SHP77 treated with DMSO at 0.1 percent for 48 hours (cell line): ENCODE measurements around the gene MAP4K4.
"Not testable (repeated sequence)": the region's sequence is repeated elsewhere in the genome, so short reads cannot be mapped to it uniquely, and the experiment has no call there.

ENCODE experiments used
- DNase-seq: peaks from one replicate; lab custom pipeline; 2025; lab: John Stamatoyannopoulos, UW

The MAP4K4 gene

DNA sequence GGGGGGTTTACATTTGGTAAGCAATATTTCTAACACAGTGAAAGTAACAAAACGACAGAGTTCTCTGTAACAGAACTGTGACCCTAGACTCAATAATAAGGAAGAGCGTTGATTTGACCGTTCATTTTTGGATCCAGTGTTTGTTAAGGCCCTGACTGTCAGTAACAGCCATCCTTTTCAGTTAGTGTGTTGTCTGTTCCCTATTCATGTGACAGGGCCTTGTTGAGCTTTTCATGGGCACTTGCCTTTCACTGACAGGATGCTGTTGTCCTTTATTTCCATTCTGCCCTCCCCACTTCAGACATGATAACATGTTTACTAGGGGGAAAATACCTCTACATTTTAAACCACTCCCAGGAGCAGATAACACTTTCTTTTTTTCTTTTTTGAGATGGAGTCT, 45.8 kb downstream of the MAP4K4 start:
- no peak for DNase-seq

DNA sequence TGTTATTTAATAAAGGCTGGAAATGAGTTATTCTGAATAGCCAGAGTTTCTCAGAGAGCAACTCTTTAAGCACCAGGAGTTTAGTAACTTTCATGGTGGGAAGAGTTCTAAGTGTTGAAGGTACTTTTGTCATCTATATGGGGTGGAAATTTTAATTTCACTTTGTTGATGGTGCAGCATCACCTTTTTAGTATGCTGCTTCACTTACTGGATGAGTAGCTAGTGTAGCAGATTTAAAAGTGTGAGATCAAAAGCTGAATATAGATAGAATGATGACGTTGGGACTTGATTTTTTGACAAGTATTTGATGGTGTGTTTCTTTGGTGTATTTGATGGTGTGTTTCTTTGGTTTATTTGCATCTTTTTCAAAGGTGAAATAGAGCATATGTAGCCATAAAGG, 47.3 kb downstream of the MAP4K4 start:
- DNase-seq: no peak

DNA sequence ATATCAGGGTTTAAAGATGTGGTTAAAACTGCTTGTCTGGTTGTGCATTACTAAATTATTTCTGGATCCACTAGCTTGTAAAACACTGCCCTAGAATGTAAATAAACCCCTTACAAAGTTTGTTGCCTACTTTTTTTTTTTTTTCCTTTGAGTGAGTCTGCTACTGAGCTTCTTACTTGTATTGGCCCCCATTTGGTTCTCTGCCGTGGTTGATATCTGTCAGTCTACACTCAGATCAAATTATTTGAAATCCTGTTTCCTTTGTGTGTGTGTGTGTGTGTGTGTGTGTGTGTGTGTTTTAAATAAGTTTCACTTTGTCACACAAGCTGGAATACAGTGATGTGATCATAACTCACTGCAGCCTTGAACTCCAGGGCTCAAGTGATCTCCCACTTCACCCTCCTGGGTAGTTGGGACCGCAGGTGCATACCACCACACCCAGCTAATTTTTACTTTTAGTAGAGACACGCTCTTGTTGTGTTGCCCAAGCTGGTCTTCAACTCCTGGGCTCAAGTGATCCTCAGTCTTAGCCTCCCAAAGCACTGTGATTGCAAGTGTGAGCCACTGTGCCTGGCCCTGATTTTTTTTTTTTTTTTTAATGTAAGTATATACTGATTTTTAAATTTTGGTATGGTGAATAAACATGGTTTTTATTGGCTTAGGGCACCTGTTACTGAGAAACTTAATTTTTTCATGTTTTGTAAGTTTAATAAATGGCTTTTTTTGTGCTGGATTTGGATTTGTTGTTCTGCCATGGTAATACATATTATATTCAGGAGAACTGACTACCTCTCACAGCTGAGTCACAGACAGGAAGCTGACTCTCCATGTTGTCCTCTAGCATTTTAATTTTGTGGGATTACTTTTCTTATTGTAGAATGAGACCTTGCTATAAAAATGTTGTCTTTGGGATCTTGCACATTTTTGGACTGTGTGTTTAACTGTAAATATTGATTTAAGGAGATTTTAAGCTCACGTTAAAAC, 48.5 kb downstream of the MAP4K4 start:
- DNase-seq: no peak

DNA sequence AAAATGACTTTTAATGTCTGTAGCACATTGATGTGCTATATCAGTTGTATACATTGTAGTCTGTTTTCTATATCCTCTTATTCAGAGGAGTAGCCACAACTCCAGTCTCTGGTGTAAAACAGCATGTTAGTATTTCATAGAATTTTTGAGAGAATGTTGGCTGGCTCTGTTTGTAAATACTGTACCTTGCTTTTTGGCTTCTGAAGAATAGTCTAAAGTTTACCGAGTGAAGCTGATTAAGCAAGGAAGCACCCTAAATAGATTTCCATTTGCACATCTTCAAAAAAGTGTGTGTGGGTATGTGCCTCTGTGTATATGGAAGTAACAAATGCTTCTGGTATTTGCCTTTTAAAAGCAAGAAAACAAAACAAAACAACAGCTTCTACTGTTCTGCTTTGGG, 50.5 kb downstream of the MAP4K4 start:
- DNase-seq: no peak

DNA sequence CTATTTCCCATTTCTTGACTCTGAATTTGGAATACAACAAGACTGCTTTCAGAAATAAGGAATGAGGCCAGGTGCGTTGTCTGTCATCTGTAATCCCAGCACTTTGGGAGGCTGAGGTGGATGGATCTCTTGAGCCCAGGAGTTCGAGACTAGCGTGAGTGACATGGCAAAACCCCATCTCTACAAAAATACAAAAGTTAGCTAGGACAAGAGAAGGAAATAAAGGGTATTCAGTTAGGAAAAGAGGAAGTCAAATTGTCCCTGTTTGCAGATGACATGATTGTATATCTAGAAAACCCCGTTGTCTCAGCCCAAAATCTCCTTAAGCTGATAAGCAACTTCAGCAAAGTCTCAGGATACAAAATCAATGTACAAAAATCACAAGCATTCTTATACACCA, 51.0 kb downstream of the MAP4K4 start:
- DNase-seq: not testable (repeated sequence)

DNA sequence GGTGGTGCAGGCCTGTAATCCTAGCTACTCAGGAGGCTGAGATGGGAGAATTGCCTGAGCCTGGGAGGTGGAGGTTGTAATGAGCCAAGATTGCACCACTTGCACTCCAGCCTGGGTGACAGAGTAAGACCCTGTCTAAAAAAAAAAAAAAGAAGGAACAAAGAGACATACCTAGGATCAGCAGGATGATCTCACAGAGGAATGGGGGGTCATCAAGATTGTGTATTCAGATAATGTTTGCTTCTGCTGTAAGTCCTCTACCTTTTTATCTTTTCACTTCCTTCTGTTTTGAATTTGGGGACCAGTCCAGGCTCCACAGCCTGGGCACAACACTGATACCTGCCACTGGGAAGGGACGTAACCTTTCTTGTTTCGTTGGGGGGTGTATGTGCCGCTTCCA, 53.2 kb downstream of the MAP4K4 start:
- no peak for DNase-seq

DNA sequence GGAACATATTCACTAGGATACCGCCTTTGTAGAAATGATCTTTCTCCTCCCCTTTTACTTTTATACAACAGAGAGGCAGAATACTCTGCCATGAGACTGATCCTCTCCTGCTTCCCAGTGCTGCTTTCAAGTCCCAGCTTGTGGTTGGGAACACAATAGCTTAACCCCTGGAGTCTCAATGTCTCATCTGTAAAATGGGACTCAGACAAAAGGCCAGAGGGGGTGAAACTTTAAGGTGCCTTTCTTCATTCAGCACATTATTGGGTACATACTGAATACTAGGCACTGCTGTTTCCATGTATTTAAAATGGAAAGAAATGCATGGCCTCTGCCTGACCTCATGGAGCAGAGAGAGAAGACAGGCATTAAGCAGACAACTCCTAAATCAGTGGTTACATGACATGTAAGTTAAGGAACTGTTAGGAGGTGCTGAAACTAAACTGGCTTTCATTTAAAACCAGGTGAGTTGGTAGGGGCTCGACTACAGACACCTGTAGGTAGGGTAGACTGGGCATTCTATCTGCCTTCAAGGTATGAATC, 53.8 kb downstream of the MAP4K4 start:
- DNase-seq: no peak

DNA sequence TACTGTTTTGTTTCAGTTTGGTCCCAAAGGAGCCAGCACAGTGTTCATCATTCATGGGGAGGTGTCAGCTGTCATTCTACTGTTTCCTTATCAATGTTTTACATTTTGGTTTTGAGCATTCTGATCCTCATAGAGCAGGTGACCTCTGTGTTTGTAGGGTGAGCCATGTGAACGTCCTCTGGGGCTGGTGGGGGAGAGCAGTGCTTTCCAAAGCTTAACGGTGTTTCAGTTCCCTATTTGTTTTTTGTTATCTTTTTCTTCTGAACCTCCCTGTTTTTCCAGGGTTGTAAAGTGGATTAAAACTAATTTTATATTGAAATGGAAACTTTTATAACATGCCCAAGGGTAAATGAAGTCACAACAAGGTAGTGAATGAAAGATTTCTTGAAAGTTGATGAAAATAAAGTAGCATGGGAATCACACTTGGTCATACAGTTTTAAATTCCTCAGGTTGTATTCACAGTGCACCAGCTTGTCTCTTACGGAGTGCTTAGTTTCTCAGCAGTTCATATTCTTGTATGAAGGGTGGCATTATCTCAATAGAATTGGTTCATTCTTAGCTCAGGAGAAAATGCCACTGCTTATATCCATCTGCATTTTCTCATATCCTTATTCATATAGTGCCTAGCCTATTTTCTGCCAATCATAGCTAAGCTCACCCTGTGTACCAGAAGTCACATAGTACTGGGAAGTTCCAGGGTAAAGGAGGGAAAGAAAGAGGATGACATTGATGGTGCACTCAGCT, 54.5 kb downstream of the MAP4K4 start:
- no peak for DNase-seq

DNA sequence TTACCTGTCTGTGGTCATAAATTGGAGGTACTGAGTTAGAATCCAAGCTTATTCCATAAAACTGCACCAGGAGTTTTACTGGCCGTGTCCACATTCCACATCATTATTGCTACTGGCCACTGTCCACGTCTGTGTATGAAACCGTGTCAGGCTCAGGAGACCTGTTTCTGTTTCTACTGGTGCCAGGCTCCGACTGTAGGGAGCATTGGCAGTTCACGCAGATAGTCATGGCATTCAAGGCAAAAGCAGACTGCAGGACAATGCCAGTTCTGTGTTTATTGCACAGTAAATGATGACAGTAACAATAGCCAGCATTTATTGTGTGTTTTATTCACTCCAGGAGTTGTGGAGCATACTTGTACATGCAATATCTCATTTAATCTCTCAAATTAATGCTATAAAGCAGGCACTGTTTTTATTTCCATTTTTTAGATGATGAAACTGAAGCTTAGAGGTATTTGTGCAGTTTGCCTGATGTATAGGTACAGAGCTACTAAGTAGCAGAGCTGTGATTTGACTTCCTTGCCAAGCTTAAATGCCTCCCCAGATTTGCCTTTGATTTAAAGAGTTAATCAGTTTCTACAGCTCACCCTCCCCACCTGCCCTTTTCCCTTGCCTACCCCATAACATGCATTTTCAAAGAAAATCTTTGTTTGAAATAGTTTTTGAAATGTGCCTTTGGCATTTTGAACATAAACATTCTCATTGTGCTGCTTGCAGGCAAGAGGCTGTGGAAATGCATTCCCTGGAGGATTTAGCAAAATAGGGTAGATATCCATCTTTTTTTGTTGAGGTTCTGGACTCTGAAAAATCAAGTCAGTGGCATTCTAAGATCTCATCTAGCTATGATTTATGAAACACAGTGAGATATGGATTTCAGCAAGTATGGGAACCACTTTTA, 55.5 kb downstream of the MAP4K4 start:
- DNase-seq: no peak

DNA sequence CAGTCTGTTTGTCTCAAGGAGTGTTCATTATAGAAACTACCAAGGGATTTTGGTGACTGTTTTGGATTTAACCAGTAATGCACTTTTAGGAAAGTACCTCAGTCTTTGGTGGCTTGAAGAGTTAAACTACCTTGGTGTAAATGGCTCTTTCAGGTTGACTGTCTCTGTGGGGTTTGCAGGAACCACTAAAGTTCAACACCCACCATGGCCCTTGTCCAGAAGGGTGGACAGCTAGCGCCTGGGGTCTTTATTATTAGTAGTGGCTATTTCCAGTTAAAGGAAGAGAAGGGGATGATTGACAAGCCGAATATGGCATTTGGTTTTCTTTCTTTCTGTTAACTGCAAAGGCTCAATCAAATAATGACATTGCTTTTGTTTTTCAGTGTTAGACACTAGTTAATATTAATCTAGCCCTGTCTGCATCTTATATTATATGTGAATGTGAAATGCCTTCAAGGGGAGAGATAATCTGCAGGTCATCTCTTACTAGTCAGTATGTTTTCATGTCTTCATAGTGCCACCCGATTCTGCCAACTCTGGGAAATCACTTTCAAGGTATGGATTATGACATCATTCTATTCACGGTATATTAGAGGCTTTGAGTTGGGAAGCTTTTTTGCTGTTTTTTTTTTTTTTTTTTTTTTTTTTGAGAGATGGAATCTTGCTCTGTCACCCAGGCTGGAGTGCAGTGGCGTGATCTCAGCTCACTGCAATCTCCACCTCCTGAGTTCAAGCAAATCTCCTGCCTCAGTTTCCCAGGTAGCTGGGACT, 56.4 kb downstream of the MAP4K4 start:
- DNase-seq: no peak

DNA sequence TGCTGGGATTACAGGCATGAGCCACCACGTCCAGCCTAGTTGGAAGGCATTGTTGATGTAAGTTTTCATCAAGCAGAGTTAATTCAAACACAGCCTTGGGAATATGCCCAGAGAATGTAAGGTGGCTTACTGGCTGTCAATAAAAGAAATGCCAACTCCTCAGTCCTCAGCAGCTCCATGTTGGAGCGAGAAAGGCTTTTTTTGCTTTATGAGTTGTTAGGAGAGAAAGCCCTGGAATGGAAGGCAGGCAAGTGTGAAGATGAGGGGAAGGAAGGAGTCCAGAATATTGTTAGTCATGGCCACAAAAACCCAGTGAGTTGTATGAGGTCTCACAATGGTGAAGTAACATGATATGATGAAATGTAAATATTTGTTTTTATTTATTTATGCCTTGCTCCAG, 57.1 kb downstream of the MAP4K4 start:
- no peak for DNase-seq

DNA sequence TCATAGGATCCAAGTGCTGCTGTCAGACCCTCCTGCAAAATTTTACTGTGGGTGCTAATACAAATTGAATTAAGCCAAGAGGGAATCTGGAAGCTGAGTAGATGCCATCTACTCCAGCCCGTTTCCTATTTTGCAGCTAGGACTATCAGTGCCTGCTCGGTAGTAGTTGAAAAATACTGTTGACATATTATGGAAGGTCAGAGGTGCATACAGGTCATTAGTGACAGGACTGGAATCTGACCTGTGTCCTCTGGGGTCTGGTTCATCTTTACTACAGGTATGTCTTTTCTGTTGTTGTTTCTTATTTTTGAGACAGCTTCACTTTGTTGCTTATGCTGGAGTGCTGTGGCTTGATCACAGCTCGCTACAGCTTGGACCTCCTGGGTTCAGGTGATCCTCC, 58.8 kb downstream of the MAP4K4 start:
- no peak for DNase-seq

DNA sequence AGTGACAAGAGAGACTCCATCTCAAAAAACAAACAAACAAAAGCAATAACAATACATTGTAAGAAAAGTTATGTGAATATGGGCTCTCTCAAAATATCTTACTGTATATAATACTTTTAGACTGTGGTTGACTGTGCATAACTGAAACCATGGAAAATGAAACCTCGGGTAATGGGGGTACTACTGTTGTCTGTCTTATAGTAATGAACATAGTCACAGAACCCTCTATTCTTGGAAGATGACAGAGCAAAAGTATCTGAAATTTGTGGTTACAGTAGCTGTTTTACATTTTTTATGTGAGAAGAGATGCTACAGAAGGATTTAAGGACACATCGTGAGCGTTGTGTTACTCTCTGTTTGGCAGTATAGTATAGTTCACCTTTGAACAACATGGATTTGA, 60.5 kb downstream of the MAP4K4 start:
- DNase-seq: no peak

DNA sequence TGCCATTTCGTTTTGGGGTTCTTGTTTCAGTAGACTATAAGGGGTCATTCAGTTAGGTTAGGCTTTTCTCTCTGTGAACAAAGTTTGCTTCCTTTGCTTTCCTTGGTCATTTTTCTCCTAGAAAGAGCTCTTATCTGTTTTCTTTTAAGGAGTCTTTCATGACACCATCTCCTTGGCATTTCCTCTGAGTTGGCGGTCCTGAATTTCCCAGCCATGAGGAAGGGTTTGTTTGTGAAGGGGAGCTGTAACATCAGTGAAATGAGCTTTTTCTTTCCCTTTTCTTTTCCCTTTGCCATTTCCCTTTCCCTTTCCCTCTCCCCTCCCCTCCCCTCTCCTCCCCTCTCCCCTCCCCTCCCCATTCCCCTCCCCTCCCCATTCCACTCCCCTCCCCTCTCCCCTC, 61.7 kb downstream of the MAP4K4 start:
- no peak for DNase-seq

DNA sequence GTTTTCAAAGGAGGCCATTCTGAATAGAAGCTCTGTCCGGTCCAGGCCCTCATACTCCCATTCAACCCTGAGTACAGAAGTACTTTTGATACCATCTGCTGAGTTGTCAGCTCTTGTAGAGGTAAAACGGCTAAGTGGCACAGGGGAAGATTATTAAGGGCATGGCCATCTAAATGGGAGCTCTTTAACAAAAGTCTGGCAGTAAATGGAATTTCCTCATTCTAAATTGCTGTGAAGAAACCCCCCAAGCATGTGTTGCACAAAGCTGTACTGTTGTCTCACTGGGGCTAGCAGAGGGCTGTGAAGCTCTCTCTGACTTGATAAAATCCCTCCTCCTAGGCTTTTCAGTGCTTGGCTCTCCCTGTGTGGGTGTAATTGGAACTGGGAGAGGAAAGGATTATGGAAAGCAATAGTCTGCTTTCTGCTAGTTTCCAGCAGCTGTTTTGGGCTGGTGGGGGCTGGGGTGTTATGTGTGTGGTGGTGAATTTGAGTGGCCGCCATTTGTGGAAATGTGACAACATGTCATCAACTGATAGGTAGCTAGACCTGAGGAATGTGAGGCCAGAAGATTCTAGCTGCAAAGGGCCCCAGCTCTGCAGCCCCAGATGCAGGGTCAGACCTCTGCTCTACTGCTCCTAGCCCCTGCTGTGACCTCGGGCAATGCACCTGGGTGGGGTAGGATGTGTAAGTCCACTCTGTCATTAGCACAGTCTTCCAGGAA, 65.1 kb downstream of the MAP4K4 start:
- DNase-seq: no peak

DNA sequence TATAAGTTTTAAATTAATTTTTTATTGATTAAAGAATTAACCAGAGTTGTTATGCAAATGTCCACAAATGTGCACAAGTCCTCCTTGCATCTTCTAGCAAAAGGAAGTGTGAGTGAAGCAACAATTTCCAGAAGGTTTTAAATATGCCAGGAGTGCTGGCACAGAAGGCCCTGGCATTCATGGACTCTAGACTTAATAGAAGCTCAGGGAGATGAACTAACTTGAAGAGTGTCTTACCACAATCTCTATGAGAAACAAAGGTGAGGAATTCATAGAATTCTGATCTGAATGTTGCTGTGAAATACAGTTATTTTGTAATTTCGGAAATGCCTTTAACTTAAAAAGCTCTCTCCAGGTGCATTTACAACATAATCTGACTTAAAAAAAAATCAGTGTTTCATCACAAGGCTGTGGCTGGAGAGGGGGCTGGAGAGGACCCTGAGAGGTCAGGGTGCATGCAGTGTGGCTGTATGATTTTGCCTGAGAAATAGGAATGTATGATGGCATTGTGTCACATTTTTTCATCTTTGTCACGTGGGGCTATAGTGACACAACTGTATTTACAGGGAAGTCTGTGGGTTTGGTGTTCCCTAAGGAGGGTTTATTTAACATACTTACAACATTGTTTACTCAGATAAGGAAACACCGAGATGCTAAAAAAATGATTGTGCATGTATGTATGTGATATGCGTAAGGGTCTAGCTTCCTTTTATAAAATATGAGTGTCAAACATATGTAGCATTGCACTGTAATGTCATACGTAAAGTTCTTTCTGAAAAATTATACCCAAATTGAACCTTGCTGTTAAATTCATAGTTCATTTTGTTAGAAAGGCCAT, 66.2 kb downstream of the MAP4K4 start:
- DNase-seq: no peak

DNA sequence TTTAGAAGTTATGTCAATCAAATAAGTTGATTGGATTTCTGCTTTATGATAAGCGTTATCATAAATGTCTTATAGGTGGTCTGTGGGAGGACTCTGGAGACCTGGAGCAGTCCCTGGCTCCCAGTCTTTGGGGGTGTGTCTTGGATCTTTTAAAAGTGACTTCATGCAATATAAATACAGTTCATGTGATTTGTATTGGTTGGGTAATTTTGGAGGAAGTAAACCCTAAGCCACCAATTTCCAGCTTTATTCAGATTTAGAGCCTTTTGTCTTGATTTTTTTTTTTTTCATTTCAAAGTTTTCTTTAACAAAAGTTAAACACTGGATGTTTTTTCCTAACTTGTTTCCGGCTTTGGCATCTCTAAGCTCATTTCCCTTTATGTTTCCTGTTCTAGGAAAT, 68.8 kb downstream of the MAP4K4 start:
- DNase-seq: no peak

DNA sequence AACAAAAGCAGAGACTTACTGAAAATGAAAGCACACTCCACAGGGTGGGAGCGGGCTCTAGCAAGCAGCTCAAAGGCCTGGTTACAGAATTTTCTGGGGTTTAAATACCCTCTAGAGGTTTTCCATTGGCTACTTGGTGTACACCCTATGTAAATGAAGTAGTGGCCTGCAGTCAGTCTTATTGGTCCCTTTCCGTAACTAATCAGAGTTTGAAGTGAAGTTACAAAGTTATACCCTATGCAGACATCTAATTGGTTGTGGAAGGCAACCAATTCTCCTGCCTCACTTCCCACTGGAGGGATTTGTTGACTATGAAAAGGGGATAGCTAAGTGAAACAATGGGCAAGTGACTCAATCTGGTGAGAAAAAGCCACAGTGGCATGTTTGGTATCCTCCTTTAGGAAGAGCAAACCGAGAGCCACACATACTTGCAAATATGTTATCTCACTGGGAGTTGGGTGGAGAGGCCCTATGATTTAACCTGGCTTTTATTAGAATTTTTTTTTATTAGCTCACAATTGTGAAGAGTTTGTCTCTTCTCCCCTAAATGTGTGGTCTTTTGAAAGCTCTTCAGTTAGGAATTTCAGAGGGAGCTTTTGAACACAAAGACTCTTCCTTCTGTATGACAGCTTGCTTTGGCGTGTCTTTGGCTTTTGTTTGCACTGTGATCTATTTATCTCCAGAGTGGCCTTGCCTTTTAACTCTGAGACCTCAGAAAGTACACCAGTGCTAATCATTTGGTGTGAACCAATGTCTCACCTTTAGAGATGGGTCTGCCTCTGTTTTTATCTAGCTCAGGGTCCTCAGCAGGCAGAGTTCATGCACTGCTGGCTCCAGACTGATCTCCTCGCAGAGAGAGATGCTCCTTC, 69.6 kb downstream of the MAP4K4 start:
- no peak for DNase-seq
